Measurements from ENCODE around the gene ALX4.

Gene ALX4

DNA sequence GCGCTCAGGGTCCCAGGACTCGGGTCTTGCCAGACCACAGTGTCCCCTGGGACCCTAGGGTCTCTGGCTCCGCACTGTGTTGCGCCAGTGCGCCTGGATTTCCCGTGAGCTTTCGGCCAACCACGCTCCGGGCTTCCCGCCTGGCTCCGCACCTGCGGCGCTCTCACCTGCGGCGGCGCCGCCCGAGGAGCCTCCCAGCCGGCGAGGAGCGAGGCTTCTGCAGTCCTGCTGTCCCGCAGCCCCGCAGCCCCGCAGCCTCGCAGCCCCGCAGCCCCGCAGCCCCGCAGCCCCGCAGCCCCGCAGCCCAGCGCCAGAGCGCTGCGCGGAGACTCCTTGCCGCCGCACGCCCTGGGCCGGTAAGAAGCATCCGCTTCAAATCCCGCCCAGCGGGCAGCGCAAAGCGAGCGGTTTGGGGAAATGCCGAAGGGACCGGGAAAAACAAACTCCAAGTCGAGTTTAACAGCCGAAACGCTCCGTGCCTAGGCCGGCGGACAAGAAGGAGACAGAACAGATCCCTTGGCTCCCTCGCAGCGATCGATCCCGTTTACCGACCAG is 939 bp downstream of the ALX4 start:
- Histone ChIP-seq H3K9me3 (ENCODE audit: severe bottlenecking) (no peaks in the 10 kb centered on the region), H3K36me3 (no peaks in the 10 kb centered on the region), H3K27me3 (ENCODE audit: insufficient read depth, low read depth, severe bottlenecking) (peaks cover 96% of the 10 kb centered on the region), H3K4me3 (ENCODE audit: low read depth, low read length) (no peak overlapping the region), H3K27ac (no peak overlapping the region)
- TF ChIP-seq, protein P1, sequence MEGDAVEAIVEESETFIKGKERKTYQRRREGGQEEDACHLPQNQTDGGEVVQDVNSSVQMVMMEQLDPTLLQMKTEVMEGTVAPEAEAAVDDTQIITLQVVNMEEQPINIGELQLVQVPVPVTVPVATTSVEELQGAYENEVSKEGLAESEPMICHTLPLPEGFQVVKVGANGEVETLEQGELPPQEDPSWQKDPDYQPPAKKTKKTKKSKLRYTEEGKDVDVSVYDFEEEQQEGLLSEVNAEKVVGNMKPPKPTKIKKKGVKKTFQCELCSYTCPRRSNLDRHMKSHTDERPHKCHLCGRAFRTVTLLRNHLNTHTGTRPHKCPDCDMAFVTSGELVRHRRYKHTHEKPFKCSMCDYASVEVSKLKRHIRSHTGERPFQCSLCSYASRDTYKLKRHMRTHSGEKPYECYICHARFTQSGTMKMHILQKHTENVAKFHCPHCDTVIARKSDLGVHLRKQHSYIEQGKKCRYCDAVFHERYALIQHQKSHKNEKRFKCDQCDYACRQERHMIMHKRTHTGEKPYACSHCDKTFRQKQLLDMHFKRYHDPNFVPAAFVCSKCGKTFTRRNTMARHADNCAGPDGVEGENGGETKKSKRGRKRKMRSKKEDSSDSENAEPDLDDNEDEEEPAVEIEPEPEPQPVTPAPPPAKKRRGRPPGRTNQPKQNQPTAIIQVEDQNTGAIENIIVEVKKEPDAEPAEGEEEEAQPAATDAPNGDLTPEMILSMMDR (IDR thresholded peaks at IDR 0.05; ENCODE audit: low read depth, low read length): no peak
- DNase-seq: no peak

GRCh38 chr11:44308256-44308922 is 1.6 kb downstream of the ALX4 start:
- H3K27me3 ChIP-seq (ENCODE audit: insufficient read depth, low read depth, severe bottlenecking): peaks cover 96% of the 10 kb centered on the region
- H3K4me3 ChIP-seq (ENCODE audit: low read depth, low read length): no peak overlapping the region
- no peaks in the 10 kb centered on the region for H3K36me3 ChIP-seq
- H3K27ac ChIP-seq: no peak overlapping the region
- TF ChIP-seq, protein P1 (IDR thresholded peaks at IDR 0.05; ENCODE audit: low read depth, low read length): no peak
- H3K9me3 ChIP-seq (ENCODE audit: severe bottlenecking): no peaks in the 10 kb centered on the region
- DNase-seq: no peak

DNA sequence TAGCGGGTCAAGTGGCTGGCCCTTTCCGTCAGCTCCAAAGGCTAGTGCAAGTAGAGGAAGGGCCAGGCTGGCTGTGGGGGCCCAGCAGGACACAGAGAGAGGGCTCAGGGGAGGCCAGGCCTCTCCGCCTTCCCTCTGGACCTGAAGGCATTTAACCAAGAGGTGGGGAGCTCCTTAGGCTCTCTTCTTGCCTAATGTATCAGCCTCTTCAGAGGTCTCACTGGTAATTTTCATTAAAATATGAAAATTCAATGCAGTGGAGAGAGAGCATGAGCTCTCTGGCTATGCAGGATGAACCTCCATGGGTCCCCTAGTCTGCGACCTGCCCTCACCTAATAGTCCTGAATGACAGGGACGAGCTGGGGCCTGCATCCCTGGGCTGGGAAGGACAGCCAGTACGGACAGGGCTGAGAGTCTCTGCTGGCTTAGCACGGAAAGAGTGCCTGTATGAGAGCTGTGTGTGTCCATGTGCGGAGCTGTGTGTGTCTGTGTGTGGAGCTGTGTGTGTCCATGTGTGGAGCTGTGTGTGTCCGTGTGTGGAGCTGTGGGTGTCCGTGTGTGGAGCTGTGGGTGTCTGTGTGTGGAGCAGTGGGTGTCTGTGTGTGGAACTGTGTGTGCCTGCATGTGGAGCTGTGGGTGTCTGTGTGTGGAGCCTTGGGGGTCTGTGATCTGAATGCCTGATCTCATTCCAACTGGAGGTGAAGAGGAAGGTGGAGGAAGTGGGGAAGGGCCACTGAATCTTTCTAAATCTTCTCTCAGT is 2.4 kb downstream of the ALX4 start:
- TF ChIP-seq, protein P1 (IDR thresholded peaks at IDR 0.05; ENCODE audit: low read depth, low read length): no peak
- peaks cover 96% of the 10 kb centered on the region for H3K27me3 ChIP-seq (ENCODE audit: insufficient read depth, low read depth, severe bottlenecking)
- DNase-seq: no peak

GRCh38 chr11:44306918-44307244 is 3.1 kb downstream of the ALX4 start:
- Histone ChIP-seq H3K27ac (no peak overlapping the region), H3K9me3 (ENCODE audit: severe bottlenecking) (no peaks in the 10 kb centered on the region), H3K36me3 (no peaks in the 10 kb centered on the region), H3K27me3 (ENCODE audit: insufficient read depth, low read depth, severe bottlenecking) (peaks cover 96% of the 10 kb centered on the region), H3K4me3 (ENCODE audit: low read depth, low read length) (no peak overlapping the region)
- DNase-seq: no peak
- TF ChIP-seq, protein P1 (IDR thresholded peaks at IDR 0.05; ENCODE audit: low read depth, low read length): no peak

More for the DNA sequence above, 2.4 kb downstream of the ALX4 start:
- no peaks in the 10 kb centered on the region for H3K36me3 ChIP-seq
- H3K27ac ChIP-seq: no peak overlapping the region
- no peaks in the 10 kb centered on the region for H3K9me3 ChIP-seq (ENCODE audit: severe bottlenecking)
- no peak overlapping the region for H3K4me3 ChIP-seq (ENCODE audit: low read depth, low read length)

- peaks cover 96% of the 10 kb centered on the region for H3K27me3 ChIP-seq (ENCODE audit: insufficient read depth, low read depth, severe bottlenecking)
- no peak for DNase-seq
- no peaks in the 10 kb centered on the region for H3K9me3 ChIP-seq (ENCODE audit: severe bottlenecking)
- TF ChIP-seq, protein P1 (IDR thresholded peaks at IDR 0.05; ENCODE audit: low read depth, low read length): no peak
- H3K4me3 ChIP-seq (ENCODE audit: low read depth, low read length): no peak overlapping the region
- H3K36me3 ChIP-seq: no peaks in the 10 kb centered on the region
- H3K27ac ChIP-seq: no peak overlapping the region
Observed at GRCh38 chr11:44306052-44306917, 3.7 kb downstream of the ALX4 start.
